NCI-H2029 treated with DMSO at 0.1 percent for 48 hours (cell line): ENCODE results near the gene CEP128.

ENCODE experiments used
- DNase-seq: peaks from one replicate; lab custom pipeline; 2025; lab: John Stamatoyannopoulos, UW

CEP128 gene

DNA sequence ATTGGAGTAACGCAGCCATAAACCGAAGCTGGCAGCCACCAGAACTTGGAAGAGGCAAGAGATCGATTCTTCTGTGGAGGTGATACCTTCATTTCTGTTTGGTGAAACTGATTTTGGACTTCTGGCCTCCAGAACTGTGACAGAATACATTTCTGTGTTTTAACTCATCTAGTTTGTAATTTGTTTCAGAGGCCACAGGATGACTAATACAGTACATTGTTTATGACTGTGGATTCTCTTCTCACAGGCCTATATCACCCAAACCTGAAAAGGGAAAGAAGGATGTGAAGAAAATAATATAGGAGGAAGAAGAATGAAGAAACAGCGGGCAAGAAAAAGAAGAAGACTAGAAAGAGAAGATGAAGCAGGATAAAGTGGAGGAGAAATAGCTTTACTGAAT lies 466.5 kb downstream of the CEP128 start:
- DNase-seq, result no peak

- DNase-seq, result no peak
Measured at GRCh38 chr14:80468331-80469122, 473.0 kb downstream of the CEP128 start.

DNA sequence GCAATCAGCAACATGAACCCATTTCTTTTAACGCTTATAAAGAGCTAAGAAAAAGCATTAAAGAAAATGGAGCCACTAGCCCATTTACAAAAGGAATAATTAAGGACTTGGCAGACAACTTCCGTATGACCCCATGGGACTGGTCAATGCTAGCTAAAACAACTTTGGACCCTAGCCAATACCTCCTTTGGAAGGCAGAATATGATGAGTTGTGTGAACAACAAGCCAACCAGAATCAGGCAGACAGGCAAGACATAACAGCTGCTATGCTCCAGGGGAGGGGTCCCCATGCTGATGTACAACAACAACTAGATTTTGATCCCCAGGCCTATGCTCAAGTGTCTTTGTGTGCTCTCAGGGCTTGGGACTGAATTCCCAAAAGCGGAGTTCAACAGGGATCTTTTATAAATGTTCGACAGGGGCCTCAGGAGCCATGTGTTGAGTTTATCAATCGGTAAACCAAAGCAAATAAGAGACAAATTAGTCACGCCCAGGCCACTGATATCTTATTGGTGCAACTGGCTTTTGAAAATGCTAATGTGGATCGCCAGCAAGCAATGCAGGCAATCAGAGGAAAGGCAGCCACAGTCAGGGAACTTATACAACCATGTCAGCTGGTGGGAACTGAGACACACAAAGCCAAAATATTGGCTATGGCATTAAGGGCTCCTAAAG lies 475.9 kb downstream of the CEP128 start:
- DNase-seq, result no peak

- no peak for DNase-seq
Measured at GRCh38 chr14:80464531-80465149, 476.9 kb downstream of the CEP128 start.

GRCh38 chr14:80456209-80456608 lies 485.3 kb downstream of the CEP128 start:
- no peak for DNase-seq

- no peak for DNase-seq
Measured at GRCh38 chr14:80455031-80455430, 486.5 kb downstream of the CEP128 start.

DNA sequence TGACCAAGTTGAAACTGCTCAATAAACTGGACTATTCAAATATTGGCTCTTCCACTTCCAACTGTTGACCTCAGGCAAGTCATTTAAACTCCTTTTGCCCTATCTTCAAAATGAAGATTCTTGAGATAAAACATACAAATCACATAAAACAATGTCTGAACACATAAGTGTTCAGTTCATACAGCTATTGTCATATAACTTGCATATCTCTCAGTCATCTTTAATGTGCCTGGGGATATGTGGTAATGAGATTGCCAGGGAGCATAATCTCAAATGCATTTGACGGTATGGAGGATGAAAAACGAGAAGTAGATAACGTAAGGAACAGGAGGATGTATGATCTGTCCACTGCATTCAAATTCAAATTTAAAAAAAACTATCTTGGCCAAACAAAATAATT lies 493.3 kb downstream of the CEP128 start:
- DNase-seq, result no peak

GRCh38 chr14:80447392-80447791 lies 494.1 kb downstream of the CEP128 start:
- no peak for DNase-seq
